WERI-Rb-1 (cell line): ENCODE measurements around the gene TRIM47.

Experiments used
- DNase-seq: peaks from one replicate; pipeline ENCODE4 v3.0.0-alpha.2; 2020
- H3K27ac ChIP-seq: fragments of 250-450 bp; sonication (Bioruptor Pico); 2 replicates; pipeline ENCODE4 v1.5.1; 2020; ENCODE audit warnings: mild to moderate bottlenecking, moderate library complexity
- H3K27me3 ChIP-seq: fragments of 250-450 bp; sonication (Bioruptor Pico); 2 replicates; pipeline ENCODE4 v1.5.1; 2021; ENCODE audit warnings: mild to moderate bottlenecking, low read depth, moderate library complexity; ENCODE audit not compliant: insufficient read depth, severe bottlenecking
- H3K36me3 ChIP-seq: fragments of 250-450 bp; sonication (Bioruptor Pico); 2 replicates; pipeline ENCODE4 v1.5.1; 2020; ENCODE audit warnings: mild to moderate bottlenecking, moderate library complexity
- H3K4me3 ChIP-seq: 2 replicates; pipeline ENCODE4 v1.5.1; 2011; ENCODE audit warnings: low read depth, mild to moderate bottlenecking, control low read depth, low read length
- H3K9me3 ChIP-seq: fragments of 250-450 bp; sonication (Bioruptor Pico); 2 replicates; pipeline ENCODE4 v1.5.1; 2021; ENCODE audit warnings: mild to moderate bottlenecking, moderate library complexity; ENCODE audit not compliant: severe bottlenecking
- TF ChIP-seq, protein P1 (sequence below): IDR thresholded peaks from 2 replicates; pipeline ENCODE4 v1.5.1; 2011; ENCODE audit warnings: low read depth, mild to moderate bottlenecking, control low read depth, inconsistent platforms, low read length

The TRIM47 gene

GRCh38 chr17:75828741-75829140 lies 49.6 kb downstream of the TRIM47 start:
- H3K4me3 ChIP-seq: no peak overlapping the region
- H3K9me3 ChIP-seq: no peaks in the 10 kb centered on the region
- H3K27ac ChIP-seq: peak overlapping the region; percentile 96
- no peaks in the 10 kb centered on the region for H3K27me3 ChIP-seq
- H3K36me3 ChIP-seq: peaks cover 32% of the 10 kb centered on the region
- DNase-seq: no peak
- TF ChIP-seq, protein P1, sequence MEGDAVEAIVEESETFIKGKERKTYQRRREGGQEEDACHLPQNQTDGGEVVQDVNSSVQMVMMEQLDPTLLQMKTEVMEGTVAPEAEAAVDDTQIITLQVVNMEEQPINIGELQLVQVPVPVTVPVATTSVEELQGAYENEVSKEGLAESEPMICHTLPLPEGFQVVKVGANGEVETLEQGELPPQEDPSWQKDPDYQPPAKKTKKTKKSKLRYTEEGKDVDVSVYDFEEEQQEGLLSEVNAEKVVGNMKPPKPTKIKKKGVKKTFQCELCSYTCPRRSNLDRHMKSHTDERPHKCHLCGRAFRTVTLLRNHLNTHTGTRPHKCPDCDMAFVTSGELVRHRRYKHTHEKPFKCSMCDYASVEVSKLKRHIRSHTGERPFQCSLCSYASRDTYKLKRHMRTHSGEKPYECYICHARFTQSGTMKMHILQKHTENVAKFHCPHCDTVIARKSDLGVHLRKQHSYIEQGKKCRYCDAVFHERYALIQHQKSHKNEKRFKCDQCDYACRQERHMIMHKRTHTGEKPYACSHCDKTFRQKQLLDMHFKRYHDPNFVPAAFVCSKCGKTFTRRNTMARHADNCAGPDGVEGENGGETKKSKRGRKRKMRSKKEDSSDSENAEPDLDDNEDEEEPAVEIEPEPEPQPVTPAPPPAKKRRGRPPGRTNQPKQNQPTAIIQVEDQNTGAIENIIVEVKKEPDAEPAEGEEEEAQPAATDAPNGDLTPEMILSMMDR: no peak

GRCh38 chr17:75828076-75828400 lies 50.3 kb downstream of the TRIM47 start:
- no peak for DNase-seq
- peak overlapping the region; percentile 38 for H3K4me3 ChIP-seq
- H3K27me3 ChIP-seq: no peaks in the 10 kb centered on the region
- peak overlapping the region; percentile 96 for H3K27ac ChIP-seq
- no peaks in the 10 kb centered on the region for H3K9me3 ChIP-seq
- H3K36me3 ChIP-seq: peaks cover 39% of the 10 kb centered on the region
- TF ChIP-seq, protein P1: no peak

- Histone ChIP-seq H3K27me3 (no peaks in the 10 kb centered on the region), H3K36me3 (peaks cover 45% of the 10 kb centered on the region), H3K27ac (peak overlapping the region; percentile 96), H3K4me3 (peak overlapping the region; percentile 38), H3K9me3 (no peaks in the 10 kb centered on the region)
- TF ChIP-seq, protein P1: peak; percentile 98
- DNase-seq: peak; percentile 98
Observed at GRCh38 chr17:75827308-75828075, 50.9 kb downstream of the TRIM47 start.

DNA sequence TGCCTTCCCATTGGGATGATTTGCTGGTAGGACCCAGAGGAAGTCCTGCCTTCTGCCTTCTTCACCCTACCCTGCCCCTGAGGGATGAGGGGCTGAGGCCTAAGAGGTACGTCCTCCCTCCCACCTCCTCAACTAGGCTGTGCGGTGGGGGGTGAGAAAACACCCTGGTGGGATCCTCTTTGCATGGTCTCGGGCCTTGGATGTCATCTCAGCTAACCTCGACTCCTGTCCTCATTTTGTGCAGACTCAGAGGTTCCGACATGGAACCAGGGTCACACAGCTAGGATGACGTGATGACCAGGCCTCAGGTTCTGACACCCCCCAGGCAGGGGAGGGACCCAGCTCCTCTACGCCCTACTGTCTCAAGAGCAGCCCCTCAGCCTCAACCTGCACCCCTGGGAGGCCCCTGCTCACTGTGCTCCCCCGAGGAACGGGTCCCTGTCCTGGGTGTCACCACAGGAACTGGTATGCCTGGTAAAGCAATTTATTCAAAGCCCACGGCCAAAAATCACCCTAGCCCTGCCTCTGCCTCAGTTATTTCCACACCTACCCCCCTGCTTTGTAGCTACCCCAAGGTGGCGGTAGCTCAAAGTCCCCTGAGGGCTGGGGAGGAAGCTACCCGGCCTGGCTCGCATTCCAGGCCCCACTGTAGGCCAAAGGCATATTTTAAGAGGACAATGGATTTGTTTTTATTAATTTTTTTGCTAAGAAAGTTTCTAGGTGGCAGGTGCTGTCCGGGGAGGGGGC lies 51.6 kb downstream of the TRIM47 start:
- TF ChIP-seq, protein P1: peak; percentile 14; the same call in 1 of the 2 replicates
- H3K27ac ChIP-seq: peak overlapping the region; percentile 96
- H3K4me3 ChIP-seq: no peak overlapping the region
- no peaks in the 10 kb centered on the region for H3K9me3 ChIP-seq
- DNase-seq: no peak
- H3K36me3 ChIP-seq: peaks cover 52% of the 10 kb centered on the region
- H3K27me3 ChIP-seq: no peaks in the 10 kb centered on the region

- peaks cover 61% of the 10 kb centered on the region for H3K36me3 ChIP-seq
- TF ChIP-seq, protein P1: no peak
Observed at GRCh38 chr17:75825748-75826370, 52.5 kb downstream of the TRIM47 start.

More at GRCh38 chr17:75825748-75826370, 52.5 kb downstream of the TRIM47 start:
- H3K27me3 ChIP-seq: no peaks in the 10 kb centered on the region
- H3K27ac ChIP-seq: peak overlapping the region; percentile 8; the same call in 1 of the 2 replicates
- no peaks in the 10 kb centered on the region for H3K9me3 ChIP-seq
- DNase-seq: no peak
- H3K4me3 ChIP-seq: no peak overlapping the region
